Breast epithelium (tissue), 4 donors: ENCODE data around the gene FRY. TPM values are rescaled to one million over a fixed set of nuclear protein-coding genes. Genes with fewer than 3 reads are reported as not detected.
A peak's percentile ranks its signal among the peaks of the same experiment; 100 is the strongest.

ENCODE experiments used
- DNase-seq, 2 donors: peaks; one replicate each; pipeline ENCODE4 v3.0.0-alpha.2; 2019; ENCODE audit warnings: low spot score in 2 of 2
- H3K27ac ChIP-seq, 2 donors: fragments of 200-600 bp; sonication (generic) in 1 of 2; one replicate each; pipeline ENCODE4 v1.5.1; 2016 to 2019; ENCODE audit warnings: mild to moderate bottlenecking in 1 of 2
- H3K27me3 ChIP-seq, 2 donors: fragments of 200-600 bp; sonication (generic) in 1 of 2; one replicate each; pipeline versions ENCODE4 v1.5.1 to v1.6.0; 2017 to 2019; ENCODE audit warnings: control low read depth in 1 of 2, mild to moderate bottlenecking in 1 of 2
- H3K36me3 ChIP-seq: fragments of 200-600 bp; one replicate; pipeline ENCODE4 v1.5.1; 2019
- H3K4me1 ChIP-seq, 2 donors: fragments of 200-600 bp; sonication (generic); one replicate each; pipeline ENCODE4 v1.5.1; 2016 to 2019; ENCODE audit warnings: control low read depth in 1 of 2
- H3K4me3 ChIP-seq, 3 donors: fragments of 200-600 bp; sonication (generic); 1 replicate in 2 of 3; 2 replicates in 1 of 3; pipeline ENCODE4 v1.5.1; 2016 to 2019; ENCODE audit warnings: mild to moderate bottlenecking in 3 of 3, moderate library complexity in 2 of 3
- H3K9me3 ChIP-seq, 2 donors: fragments of 200-600 bp; sonication (generic) in 1 of 2; one replicate each; pipeline ENCODE4 v1.5.1; 2016 to 2019; ENCODE audit warnings: control low read depth in 1 of 2
- POLR2A ChIP-seq: fragments of 450-650 bp; IDR thresholded peaks from one replicate; pipeline ENCODE4 v1.6.1; 2016; ENCODE audit warnings: antibody characterized with exemption, mild to moderate bottlenecking, moderate library complexity
- POLR2AphosphoS5 ChIP-seq, 3 donors: sonication (generic); formaldehyde crosslinking; IDR thresholded peaks; one replicate each; pipeline ENCODE4 v1.6.1; 2017; ENCODE audit warnings: antibody characterized with exemption in 3 of 3
- intact Hi-C: fragments of 100-400 bp; cut with DNase I; formaldehyde crosslinking; loops from one replicate; pipeline ENCODE4 v1.15.1; 2023; ENCODE audit warnings: low total_unique reads
- total RNA-seq, 3 donors: library from RNA; depleted of rRNA; stranded (reverse); fragments of >200 nt; gene quantifications; one replicate each; pipeline ENCODE4 v1.1.0, GENCODE V29; 2016
- TF ChIP-seq, protein P1 (sequence below), 3 donors: fragments of 450-650 bp; IDR thresholded peaks; one replicate each; pipeline ENCODE4 v1.5.1; 2016 to 2017; ENCODE audit warnings: antibody characterized with exemption in 3 of 3, mild to moderate bottlenecking in 3 of 3, moderate library complexity in 3 of 3

FRY gene
- total RNA-seq, 3 donors from 2014 or later: 41.0 to 52.8 (median 46.4) TPM

DNA sequence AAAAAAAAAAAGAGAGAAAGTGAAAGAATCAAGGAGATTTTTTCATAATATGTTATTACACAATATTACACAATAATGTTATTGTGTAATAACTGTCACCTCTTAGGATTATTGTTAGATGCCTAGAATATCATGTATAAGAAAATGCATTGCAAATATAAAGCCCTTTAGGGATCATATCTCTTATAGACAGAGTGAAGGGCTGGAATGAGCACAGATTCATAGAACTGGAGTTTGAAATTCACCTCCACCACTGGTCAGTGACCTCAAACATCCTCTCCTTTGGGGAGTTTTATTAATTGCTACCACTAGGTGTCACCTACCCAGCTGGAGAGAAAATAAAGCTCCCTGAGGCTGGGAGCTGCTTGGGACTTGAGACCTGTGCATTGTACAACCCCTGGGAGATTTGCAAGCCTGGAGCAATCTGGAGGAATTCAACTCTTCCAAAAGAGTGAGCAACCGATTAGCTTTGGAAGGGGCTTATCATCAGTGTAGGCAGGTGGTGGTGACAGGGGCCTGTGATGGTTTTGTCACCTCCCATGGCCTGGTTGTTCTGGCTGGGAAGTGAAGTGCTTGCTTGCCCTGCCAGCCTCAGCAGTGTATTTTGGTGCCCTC lies 30.3 kb upstream of the FRY start:
- H3K36me3 ChIP-seq: no peaks in the 10 kb centered on the region
- intact Hi-C loops: loop anchor here (2.0 kb wide), 1 partner anchor 44 kb away; no protein-coding TSS in a partner anchor
- no peak overlapping the region for H3K27ac ChIP-seq
- no peaks in the 10 kb centered on the region for H3K9me3 ChIP-seq
- no peak for DNase-seq
- H3K4me3 ChIP-seq: no peak overlapping the region
- TF ChIP-seq, protein P1, sequence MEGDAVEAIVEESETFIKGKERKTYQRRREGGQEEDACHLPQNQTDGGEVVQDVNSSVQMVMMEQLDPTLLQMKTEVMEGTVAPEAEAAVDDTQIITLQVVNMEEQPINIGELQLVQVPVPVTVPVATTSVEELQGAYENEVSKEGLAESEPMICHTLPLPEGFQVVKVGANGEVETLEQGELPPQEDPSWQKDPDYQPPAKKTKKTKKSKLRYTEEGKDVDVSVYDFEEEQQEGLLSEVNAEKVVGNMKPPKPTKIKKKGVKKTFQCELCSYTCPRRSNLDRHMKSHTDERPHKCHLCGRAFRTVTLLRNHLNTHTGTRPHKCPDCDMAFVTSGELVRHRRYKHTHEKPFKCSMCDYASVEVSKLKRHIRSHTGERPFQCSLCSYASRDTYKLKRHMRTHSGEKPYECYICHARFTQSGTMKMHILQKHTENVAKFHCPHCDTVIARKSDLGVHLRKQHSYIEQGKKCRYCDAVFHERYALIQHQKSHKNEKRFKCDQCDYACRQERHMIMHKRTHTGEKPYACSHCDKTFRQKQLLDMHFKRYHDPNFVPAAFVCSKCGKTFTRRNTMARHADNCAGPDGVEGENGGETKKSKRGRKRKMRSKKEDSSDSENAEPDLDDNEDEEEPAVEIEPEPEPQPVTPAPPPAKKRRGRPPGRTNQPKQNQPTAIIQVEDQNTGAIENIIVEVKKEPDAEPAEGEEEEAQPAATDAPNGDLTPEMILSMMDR (IDR thresholded peaks at IDR 0.05): peak; percentile 39 to 57 (median 48)
- TF ChIP-seq POLR2A (no peak), POLR2AphosphoS5 (IDR thresholded peaks at IDR 0.05) (no peak)
- no peaks in the 10 kb centered on the region for H3K27me3 ChIP-seq
- H3K4me1 ChIP-seq: no peaks in the 10 kb centered on the region

DNA sequence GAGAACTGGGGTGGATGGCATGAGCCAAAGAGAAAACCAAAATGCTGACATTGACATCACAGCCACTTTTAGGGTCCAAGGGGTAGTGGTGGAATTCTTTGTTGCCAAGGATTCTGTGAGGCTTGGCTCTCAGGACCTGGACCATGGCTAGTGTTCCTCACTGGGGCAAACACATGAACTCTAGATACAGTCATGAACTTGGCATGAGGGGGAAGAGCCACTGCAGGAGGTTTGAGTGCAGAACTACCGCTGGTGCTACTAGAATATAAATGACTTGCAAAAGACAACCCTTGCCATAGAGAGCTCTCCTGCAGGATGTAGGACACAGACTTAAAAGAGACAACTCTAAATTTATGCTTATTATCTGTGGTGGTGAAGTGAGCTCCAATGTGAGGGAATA lies 29.8 kb upstream of the FRY start:
- Histone ChIP-seq H3K9me3 (no peaks in the 10 kb centered on the region), H3K4me1 (no peaks in the 10 kb centered on the region), H3K4me3 (no peak overlapping the region), H3K36me3 (no peaks in the 10 kb centered on the region), H3K27ac (no peak overlapping the region), H3K27me3 (no peaks in the 10 kb centered on the region)
- TF ChIP-seq POLR2A: no peak
- no peak for TF ChIP-seq POLR2AphosphoS5 (IDR thresholded peaks at IDR 0.05)
- TF ChIP-seq, protein P1 (IDR thresholded peaks at IDR 0.05): no peak
- intact Hi-C loops: loop anchor here (2.0 kb wide), 1 partner anchor 45 kb away; no protein-coding TSS in a partner anchor
- DNase-seq: no peak

DNA sequence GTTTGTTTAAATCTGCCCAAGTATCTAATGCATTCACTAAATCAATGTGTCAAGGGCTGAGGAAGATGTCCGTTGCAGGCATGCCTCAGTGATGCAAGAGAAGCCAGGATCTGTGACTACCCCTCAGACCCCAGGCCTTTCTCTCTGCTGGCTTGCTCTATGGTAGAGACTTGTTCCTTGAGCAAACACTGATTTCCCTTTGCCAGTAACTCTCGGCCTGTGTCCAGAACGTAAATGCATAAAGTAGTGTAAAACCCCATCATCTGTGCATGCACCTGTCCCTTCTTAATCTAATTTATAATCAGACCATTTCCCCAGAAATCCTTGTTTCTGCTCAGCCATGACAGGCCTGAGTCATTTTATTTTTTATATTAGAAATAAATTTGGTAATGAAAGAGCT lies 28.7 kb upstream of the FRY start:
- Histone ChIP-seq H3K36me3 (no peaks in the 10 kb centered on the region), H3K4me3 (no peak overlapping the region), H3K27ac (no peak overlapping the region), H3K9me3 (no peaks in the 10 kb centered on the region), H3K27me3 (no peaks in the 10 kb centered on the region), H3K4me1 (no peaks in the 10 kb centered on the region)
- TF ChIP-seq, protein P1 (IDR thresholded peaks at IDR 0.05): no peak
- TF ChIP-seq POLR2AphosphoS5 (IDR thresholded peaks at IDR 0.05): no peak
- no peak for TF ChIP-seq POLR2A
- intact Hi-C loops: no loop called here
- DNase-seq: no peak

DNA sequence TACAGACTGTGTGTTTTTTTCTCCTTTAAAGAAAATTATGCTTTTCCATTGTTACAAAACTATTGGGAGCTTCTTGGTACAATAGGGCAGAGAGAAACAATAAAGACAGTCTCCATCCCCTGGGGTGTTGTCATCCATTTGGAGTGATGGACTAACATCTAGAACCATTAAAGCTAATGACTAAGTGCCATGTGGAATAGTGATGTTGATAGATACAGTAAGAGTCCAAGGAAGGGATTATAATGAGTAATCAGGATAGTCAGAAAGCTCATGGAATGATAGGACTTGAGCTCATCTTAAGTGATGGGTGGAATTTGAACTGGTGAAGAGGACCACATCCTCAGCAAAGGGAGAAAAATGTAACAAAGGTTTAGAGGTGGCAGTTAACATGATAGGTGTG lies 24.1 kb upstream of the FRY start:
- intact Hi-C loops: no loop called here
- H3K36me3 ChIP-seq: no peaks in the 10 kb centered on the region
- no peaks in the 10 kb centered on the region for H3K27me3 ChIP-seq
- H3K27ac ChIP-seq: no peak overlapping the region
- no peaks in the 10 kb centered on the region for H3K9me3 ChIP-seq
- no peak for DNase-seq
- TF ChIP-seq, protein P1 (IDR thresholded peaks at IDR 0.05): no peak
- TF ChIP-seq POLR2AphosphoS5 (IDR thresholded peaks at IDR 0.05): no peak
- TF ChIP-seq POLR2A: no peak
- no peaks in the 10 kb centered on the region for H3K4me1 ChIP-seq
- H3K4me3 ChIP-seq: no peak overlapping the region

DNA sequence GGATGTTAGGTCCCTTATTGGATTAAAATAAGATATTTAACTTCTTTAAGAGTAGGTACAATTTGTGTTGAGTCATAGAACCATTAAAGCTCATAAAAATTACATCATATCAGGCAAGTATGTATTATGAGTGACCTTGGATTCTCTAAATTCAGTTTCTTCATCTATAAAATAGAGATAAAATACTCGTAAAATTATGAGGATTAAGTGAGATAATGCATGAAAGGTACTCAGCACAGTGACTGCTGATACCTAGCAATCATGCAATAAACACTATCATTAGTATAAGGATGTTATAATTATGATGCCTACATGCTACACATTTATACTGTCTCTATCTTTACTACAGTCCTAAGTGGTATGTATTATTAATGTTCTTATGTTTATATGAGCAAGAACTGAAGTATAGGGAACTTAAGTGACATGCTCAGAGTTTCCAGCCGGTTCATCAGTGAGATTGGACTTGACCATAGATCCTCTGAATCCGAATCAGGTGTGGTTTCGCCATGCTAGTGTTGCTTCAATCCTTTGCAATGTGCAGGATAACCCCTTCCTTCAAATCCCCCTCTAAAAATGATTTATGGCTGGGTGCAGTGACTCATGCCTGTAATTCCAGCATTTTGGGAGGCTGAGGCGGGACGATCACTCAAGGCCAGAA lies 22.9 kb upstream of the FRY start:
- no peaks in the 10 kb centered on the region for H3K27me3 ChIP-seq
- intact Hi-C loops: no loop called here
- no peak overlapping the region for H3K27ac ChIP-seq
- no peaks in the 10 kb centered on the region for H3K9me3 ChIP-seq
- no peak for DNase-seq
- TF ChIP-seq POLR2A: no peak
- TF ChIP-seq POLR2AphosphoS5 (IDR thresholded peaks at IDR 0.05): no peak
- TF ChIP-seq, protein P1 (IDR thresholded peaks at IDR 0.05): no peak
- no peaks in the 10 kb centered on the region for H3K4me1 ChIP-seq
- no peaks in the 10 kb centered on the region for H3K36me3 ChIP-seq
- H3K4me3 ChIP-seq: no peak overlapping the region
